H1 (cell line): ENCODE measurements around the gene TOP2A. TPM values are rescaled to one million over a fixed set of nuclear protein-coding genes. Genes with fewer than 3 reads are reported as not detected.

Source experiments
- BACH1 ChIP-seq: IDR thresholded peaks from 2 replicates; pipeline ENCODE4 v1.6.1; 2012; ENCODE audit warnings: low read length, improper control_type of control experiment
- CBX8 ChIP-seq: fragments of 300-800, 300-1000 bp; sonication (generic); IDR thresholded peaks from 2 replicates; pipeline ENCODE4 v1.7.1; 2016; ENCODE audit warnings: low read depth, low read length, borderline replicate concordance
- CHD7 ChIP-seq: fragments of 300-600 bp; sonication (generic); IDR thresholded peaks from 2 replicates; pipeline ENCODE4 v1.7.1; 2012; ENCODE audit warnings: low read length, moderate library complexity, mild to moderate bottlenecking, inconsistent platforms; ENCODE audit not compliant: insufficient replicate concordance
- EP300 ChIP-seq, 2 experiments: IDR thresholded peaks; 1 replicate in 1 of 2; 2 replicates in 1 of 2; pipeline ENCODE4 v1.6.1; 2011 to 2012; ENCODE audit warnings: low read depth in 2 of 2, low read length in 2 of 2, mild to moderate bottlenecking in 2 of 2, borderline replicate concordance in 1 of 2, inconsistent platforms in 1 of 2, moderate library complexity in 1 of 2
- JUN ChIP-seq: IDR thresholded peaks from 2 replicates; pipeline ENCODE4 v1.6.1; 2011; ENCODE audit warnings: low read depth, mild to moderate bottlenecking, improper control_type of control experiment, low read length
- MAFK ChIP-seq: IDR thresholded peaks from 2 replicates; pipeline ENCODE4 v1.6.1; 2012; ENCODE audit warnings: low read depth, mild to moderate bottlenecking, improper control_type of control experiment, low read length
- SIRT6 ChIP-seq: IDR thresholded peaks from one replicate; pipeline ENCODE4 v1.7.1; 2012; ENCODE audit warnings: low read length, inconsistent platforms
- SIX5 ChIP-seq: IDR thresholded peaks from 2 replicates; pipeline ENCODE4 v1.6.1; 2011; ENCODE audit warnings: mild to moderate bottlenecking, low read depth, low read length
- SRF ChIP-seq: IDR thresholded peaks from 2 replicates; pipeline ENCODE4 v1.6.1; 2011; ENCODE audit warnings: mild to moderate bottlenecking, low read depth, low read length, moderate library complexity
- ZNF274 ChIP-seq: IDR thresholded peaks from 2 replicates; pipeline ENCODE4 v1.7.0; 2012; ENCODE audit warnings: low read length, borderline replicate concordance; ENCODE audit errors: extremely low read depth
- polyA plus RNA-seq, 7 experiments: library from polyadenylated mRNA; depleted of rRNA in 3 of 7; stranded (reverse) in 5 of 7; unstranded in 2 of 7; fragments of >200 nt in 5 of 7; fragments of 200-250 nt in 2 of 7; gene quantifications; 1 replicate in 5 of 7; 2 replicates in 1 of 7; 4 replicates in 1 of 7; pipeline versions ENCODE4 v1.2.1 to v1.2.3, GENCODE V29; 2011 to 2013; ENCODE audit warnings: missing spikeins in 2 of 7, mixed read lengths in 2 of 7
- total RNA-seq: library from RNA; stranded (reverse); fragmentation: NEBNext Ultra II Directional; extraction: Animal tissue kit (Norgen Biotek cat#: 25700); gene quantifications from 2 replicates; pipeline ENCODE4 v1.2.1, GENCODE V29; 2021

TOP2A gene
- total and polyA plus RNA-seq, 2 of the 8 experiments (the other 6 are each of a cell fraction or from before 2014, with no cell fraction given): 83.1 to 291 TPM

GRCh38 chr17:40340880-40341807 is 76.6 kb downstream of the TOP2A start (continued):
- TF ChIP-seq CHD7 (no peak), SIRT6 (no peak), JUN (no peak), SIX5 (no peak), CBX8 (no peak), MAFK (no peak), ZNF274 (no peak), BACH1 (no peak), EP300 (IDR thresholded peaks at IDR 0.05; ENCODE audit: borderline replicate concordance in 1 of 2, low read depth in 2 of 2, low read length in 2 of 2) (no peak), SRF (no peak)
